Measurements from ENCODE around the gene LIMCH1.
"Not testable (repeated sequence)": the region's sequence is repeated elsewhere in the genome, so short reads cannot be mapped to it uniquely, and the experiment has no call there.

LIMCH1 gene

DNA sequence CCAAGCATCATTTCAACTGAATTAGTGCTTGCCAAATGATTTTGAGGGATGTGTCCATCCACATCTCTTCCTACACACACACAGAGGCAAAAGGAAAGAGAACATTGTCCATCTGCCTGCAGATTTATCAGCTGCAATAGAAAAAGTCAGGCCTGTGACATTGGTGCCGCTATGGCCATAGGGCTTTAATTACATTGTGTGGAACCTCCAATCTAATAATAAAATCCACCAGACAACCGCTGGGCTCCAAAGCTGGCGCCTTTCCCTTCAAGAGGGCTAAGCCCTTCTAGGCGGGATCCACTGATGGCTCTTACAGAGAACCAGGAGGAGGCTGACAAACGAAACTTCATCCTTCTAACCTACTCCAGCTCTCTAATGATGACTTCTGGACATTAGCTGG, 150.0 kb downstream of the LIMCH1 start:
- DNase-seq = no peak

DNA sequence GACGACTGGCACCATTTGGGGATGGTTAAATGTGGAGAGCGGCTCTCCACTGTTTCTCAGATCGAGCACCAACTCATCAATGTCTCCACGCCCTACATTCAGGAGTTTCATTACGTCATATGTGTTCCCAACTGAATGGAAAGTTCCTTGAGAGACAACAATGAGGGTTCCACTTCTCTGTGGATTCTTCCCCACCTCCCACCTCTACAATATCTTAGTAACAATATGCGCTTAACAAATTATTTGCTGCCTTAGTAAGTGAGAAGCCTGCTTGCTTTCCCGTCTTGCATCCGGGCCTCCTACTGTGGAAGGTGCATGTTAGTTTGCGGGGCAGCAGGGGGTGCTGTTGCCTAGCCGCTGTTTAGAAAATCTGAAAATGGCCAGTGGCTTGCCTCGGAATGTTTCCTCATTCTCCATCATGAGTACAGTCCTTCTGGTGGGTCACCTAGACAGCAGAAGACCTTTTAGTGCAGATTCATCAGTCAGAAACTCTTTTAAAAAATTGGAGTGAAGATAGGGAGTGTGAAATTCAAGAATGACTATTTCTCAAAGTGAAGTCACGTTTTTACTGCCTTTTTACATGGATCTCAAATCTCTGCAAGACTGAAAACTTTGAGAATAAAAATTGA, 154.9 kb downstream of the LIMCH1 start:
- peak; percentile 85 for DNase-seq

- DNase-seq = peak; percentile 72
These were observed 155.7 kb downstream of the LIMCH1 start for GRCh38 chr4:41693629-41694028.

DNA sequence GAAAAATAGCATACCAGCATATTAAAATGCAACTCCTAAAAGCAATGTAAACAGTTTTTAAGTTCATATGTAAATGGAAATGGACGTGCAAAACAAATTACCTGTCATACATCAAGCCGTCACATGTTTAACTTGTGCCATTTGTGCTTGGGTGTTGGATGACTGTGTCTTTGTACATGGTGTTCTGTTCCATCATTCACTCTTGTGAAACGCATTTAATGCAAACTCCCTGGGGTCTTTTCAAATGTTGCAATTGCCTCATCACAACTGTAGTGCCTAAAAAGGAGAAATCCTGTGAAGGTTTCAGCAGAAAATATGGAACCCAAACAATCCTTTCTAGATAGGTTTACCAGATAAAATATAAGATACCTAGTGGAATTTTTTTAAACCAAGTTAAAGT, 158.2 kb downstream of the LIMCH1 start:
- DNase-seq = no peak

GRCh38 chr4:41696763-41697162, 158.8 kb downstream of the LIMCH1 start:
- no peak for DNase-seq

GRCh38 chr4:41701983-41702382, 164.0 kb downstream of the LIMCH1 start:
- no peak for DNase-seq

- DNase-seq = no peak
These were observed 164.8 kb downstream of the LIMCH1 start for GRCh38 chr4:41702770-41703169.

GRCh38 chr4:41703785-41704184, 165.8 kb downstream of the LIMCH1 start:
- no peak for DNase-seq

GRCh38 chr4:41709844-41710481, 172.0 kb downstream of the LIMCH1 start:
- no peak for DNase-seq

DNA sequence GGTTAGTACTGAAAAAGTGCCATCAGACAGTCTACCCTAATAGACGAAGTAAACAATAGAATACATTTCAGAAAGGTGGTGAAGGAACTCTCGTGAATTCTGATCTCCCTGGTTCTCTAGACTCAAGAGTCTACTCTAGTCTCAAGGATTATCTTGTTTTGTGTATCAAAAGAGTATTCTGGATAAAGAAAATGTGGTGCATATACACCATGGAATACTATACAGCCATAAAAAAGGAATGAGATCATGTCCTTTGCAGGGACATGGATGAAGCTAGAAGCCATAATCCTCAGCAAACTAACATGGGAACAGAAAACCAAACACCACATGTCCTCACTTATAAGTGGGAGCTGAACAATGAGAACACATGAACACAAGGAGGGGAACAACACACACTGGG, 173.7 kb downstream of the LIMCH1 start:
- DNase-seq = not testable (repeated sequence)

GRCh38 chr4:41712425-41712824, 174.5 kb downstream of the LIMCH1 start:
- no peak for DNase-seq

GRCh38 chr4:41713768-41714167, 175.8 kb downstream of the LIMCH1 start:
- DNase-seq = no peak

DNA sequence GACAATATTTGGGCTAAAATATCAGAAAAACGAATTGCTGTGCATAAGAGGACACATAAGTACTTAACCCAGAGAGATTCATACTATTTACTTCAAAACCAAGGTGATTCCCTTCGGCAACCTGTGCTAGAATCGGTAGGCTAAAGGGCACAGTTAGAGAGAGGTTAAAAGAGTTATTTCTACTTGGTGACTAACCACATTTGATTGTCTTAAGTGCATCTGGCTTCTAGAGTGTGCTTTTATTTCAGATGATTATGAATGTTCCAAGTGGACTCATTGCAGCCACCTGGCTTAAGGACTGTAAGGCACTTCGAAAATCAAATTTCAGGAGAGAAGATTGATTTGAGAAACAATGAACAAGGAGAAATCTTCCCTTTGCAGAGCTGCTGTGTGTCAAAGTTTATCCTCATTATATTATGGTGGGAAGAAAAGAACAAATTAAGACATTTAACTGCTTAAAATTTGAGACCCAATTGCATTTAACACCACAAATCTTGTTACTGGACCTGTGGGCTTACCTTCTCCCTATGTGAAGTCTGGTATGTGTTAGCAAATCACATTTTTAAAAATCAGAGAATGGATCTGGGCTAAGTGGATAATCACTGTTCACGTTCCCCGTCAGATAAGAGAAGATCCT, 176.5 kb downstream of the LIMCH1 start:
- DNase-seq = no peak

DNA sequence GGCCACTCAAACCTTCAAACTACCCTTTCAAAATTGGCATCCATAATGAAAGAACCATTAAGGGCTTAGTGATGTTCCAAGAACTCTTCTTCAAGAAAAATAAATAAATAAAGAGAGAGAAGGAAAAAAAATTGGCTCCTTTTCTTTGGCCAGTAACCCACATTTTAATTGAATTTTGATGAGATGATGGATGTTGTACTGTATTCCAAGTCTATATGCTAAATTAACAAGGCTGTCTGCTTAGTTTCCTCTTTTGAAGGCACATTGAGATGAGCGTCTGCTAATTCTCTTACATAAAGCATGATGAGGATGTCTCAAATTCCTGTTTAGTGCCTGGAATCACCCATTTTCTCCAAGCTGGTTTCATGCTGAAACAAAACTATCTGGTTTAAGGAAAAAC, 177.2 kb downstream of the LIMCH1 start:
- no peak for DNase-seq

DNA sequence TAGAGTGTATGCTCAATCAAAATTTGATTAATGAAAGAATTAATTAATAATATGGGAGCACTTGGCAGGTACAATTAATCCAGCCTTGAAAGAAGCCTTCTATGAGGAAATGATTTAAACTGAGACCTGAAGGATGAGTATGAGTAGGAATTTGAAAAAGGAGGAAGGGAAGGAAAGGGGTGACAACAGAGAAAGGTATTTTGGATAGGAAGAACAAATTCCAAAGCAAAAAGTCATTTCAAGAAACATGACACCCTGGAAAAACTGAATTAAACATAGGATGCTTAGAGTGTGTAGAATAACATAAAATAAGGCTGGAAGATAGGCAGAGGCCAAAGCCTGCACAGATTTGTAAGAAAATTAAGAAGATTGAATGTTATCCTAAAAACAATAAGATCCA, 180.9 kb downstream of the LIMCH1 start:
- DNase-seq = no peak

- DNase-seq = no peak
These were observed 181.5 kb downstream of the LIMCH1 start for GRCh38 chr4:41719417-41719816.

DNA sequence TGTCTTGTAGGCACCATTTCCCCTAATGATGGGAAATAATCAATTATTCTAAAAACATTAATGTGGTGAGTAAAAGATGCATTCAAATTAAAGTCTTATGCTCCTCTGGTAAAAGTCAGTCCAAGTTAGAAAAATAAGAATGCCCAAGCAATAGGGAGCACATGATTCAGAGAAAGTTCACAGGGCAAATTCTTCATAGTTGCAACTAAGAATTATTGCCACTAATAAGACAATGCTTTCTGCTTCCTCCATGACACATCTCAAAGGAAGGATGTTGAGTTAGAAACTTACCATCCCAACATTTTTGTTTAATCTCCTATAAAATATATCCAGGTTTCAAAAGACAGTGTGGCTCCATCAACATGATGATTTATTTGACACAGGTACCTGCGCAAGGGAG, 184.2 kb downstream of the LIMCH1 start:
- no peak for DNase-seq

GRCh38 chr4:41723286-41723685, 185.3 kb downstream of the LIMCH1 start:
- no peak for DNase-seq

- DNase-seq = no peak
These were observed 187.3 kb downstream of the LIMCH1 start for GRCh38 chr4:41725254-41725653.

DNA sequence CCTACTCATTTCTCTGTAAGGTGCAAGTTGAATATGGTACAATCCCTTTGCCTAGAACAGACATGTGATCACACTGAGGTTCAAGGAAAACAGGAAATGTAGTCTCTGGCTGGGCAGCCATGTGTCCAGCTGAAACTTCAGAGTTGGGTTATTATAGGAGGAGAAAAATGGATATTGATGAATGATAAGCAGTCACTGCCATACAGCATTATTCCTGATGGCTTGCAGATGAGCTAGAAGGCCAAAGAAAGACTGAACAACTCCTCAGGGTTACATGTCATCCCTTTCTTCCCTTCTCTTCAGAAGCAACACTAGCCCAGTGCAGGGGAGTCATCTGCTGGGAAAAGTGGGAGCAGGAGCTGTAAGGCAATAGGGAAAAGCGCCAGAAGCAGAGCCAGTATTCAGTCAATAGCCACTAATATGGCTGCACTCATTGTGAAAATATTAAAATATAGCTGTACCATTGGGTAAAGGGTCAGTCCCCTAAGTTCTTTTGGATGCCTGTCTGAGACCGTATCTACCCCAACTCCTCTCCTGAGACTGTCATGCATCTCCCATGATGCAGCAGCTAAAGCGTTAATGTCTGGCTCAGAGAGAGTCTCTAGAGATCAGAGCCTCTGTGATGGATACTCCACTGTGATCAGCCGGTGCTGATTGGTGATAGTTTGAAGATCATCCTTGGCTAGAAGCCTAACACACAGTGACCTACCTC, 190.1 kb downstream of the LIMCH1 start:
- DNase-seq = no peak

DNA sequence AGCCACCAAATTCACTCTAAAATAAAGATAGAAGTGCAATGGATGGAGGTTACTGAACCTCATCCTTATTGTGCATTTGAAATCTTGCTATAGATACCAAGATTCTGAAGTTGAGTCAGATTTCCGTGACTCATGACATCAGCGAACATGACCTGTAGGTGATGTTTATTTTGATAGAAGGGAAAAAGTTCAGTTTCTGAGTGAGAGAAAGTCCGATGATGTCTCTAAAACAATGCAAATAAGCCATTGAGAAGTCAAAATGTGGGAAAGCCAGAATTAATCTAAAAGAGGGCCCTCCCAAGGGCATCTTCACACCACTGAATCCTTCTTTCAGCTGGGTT, 190.6 kb downstream of the LIMCH1 start:
- no peak for DNase-seq

DNA sequence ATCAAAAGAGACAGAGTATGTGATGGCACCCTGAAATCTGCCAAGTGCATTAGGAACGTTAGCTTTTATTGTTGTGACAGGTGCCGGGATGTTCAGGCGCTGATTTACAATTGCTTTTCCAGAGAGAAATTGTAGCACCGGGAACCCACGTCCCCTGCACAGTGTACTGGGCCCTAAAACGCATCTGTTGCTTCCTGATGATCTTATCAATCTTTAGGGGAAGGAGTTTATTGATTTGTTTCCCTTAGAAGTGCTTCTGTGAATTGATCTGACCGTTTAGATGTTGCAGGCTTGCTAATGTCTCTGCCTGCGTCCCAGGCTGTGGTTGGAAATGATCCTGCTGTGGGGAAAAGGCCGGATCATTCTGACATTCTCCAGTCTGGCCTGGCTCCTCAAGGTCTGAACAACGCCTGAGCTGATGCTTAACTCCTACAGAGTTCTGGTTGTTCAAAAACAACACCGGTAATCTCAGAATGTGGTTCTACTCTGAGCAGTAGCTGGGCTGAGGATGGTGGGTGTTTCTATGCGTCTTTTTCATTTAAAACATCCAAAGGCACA, 193.7 kb downstream of the LIMCH1 start:
- peak; percentile 50 for DNase-seq

DNA sequence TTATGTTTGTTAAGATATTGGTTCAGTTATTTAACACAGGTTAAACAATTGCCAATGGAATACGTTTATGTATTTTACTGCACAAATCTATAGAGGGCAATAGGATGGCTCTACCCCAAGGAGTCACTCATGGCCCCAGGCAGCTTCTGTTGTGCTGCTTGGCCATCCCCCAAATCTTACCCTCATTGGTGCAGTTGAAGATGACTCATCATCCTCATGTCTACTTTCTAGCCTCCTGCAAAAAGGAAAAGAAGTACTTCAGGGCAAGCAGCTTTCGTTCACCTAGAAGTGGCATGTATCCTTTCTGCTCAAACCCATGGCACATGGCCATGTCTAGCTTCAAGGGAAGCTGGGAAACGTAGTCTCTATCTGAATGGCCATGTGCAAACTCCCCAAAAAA, 196.4 kb downstream of the LIMCH1 start:
- DNase-seq = no peak

- DNase-seq = not testable (repeated sequence)
These were observed 199.5 kb downstream of the LIMCH1 start for GRCh38 chr4:41737491-41737890.

Measured in eye (tissue), 1 donor.